OCI-LY7 (cell line): Measurements from ENCODE around the gene CLEC16A. TPM values are rescaled to one million over a fixed set of nuclear protein-coding genes. Genes with fewer than 3 reads are reported as not detected.
"Not testable (repeated sequence)": the region's sequence is repeated elsewhere in the genome, so short reads cannot be mapped to it uniquely, and the experiment has no call there.

Experiments
- BruUV-seq: library from RNA; stranded (reverse); fragments of 400-500 nt; replicated peaks from 2 replicates; lab custom pipeline; 2021; lab: Mats Ljungman, UMichigan
- CTCF ChIA-PET: fragments of 300-600 bp; sonication (Branson Sonifier 250); formaldehyde crosslinking; loops from one replicate; lab custom pipeline; 2022; ENCODE audit warnings: antibody characterized with exemption; ENCODE audit not compliant: unreplicated experiment; lab: Charles Lee
- POLR2A ChIA-PET: fragments of 300-600 bp; sonication (Branson Sonifier 250); formaldehyde crosslinking; loops from one replicate; lab custom pipeline; 2022; ENCODE audit warnings: antibody characterized with exemption; lab: Charles Lee
- DNase-seq: peaks from one replicate; pipeline ENCODE4 v3.0.0-alpha.2; 2015; ENCODE audit warnings: low spot score
- H2AFZ ChIP-seq: fragments of 200-600 bp; sonication (generic), shearing (Covaris generic); 2 replicates; pipeline ENCODE4 v1.6.1; 2014; ENCODE audit warnings: mild to moderate bottlenecking, antibody characterized with exemption, low read length, moderate library complexity
- H3K27ac ChIP-seq: fragments of 200-600 bp; sonication (generic); 2 replicates; pipeline ENCODE4 v1.5.1; 2014; ENCODE audit warnings: mixed run types, low read depth, mild to moderate bottlenecking, moderate library complexity, low read length, inconsistent platforms; ENCODE audit not compliant: poor library complexity, severe bottlenecking
- H3K36me3 ChIP-seq: fragments of 200-600 bp; sonication (generic); 2 replicates; pipeline ENCODE4 v1.6.1; 2014; ENCODE audit warnings: mild to moderate bottlenecking, antibody characterized with exemption, low read length, moderate library complexity, mixed read lengths; ENCODE audit not compliant: insufficient read depth
- H3K4me1 ChIP-seq: fragments of 200-600 bp; sonication (generic); 2 replicates; pipeline ENCODE4 v1.5.1; 2014; ENCODE audit warnings: mild to moderate bottlenecking, low read length; ENCODE audit not compliant: insufficient read depth, poor library complexity, severe bottlenecking
- H3K4me2 ChIP-seq: fragments of 200-600 bp; sonication (generic); 2 replicates; pipeline ENCODE4 v1.6.1; 2014; ENCODE audit warnings: mild to moderate bottlenecking, low read length
- H3K4me3 ChIP-seq: fragments of 200-600 bp; sonication (generic); 2 replicates; pipeline ENCODE4 v1.5.1; 2014; ENCODE audit warnings: mild to moderate bottlenecking, low read depth, low read length; ENCODE audit not compliant: poor library complexity, severe bottlenecking
- H3K79me2 ChIP-seq: fragments of 200-600 bp; sonication (generic); 2 replicates; pipeline ENCODE4 v1.6.1; 2016; ENCODE audit warnings: low read depth, mild to moderate bottlenecking, low read length, moderate library complexity, mixed read lengths; ENCODE audit not compliant: insufficient read depth
- H3K9me2 ChIP-seq: fragments of 200-600 bp; sonication (generic); 2 replicates; pipeline ENCODE4 v1.6.1; 2016; ENCODE audit warnings: mild to moderate bottlenecking, low read length, mixed read lengths; ENCODE audit not compliant: insufficient read depth
- H3K9me3 ChIP-seq: fragments of 200-600 bp; sonication (generic); 2 replicates; pipeline ENCODE4 v1.6.1; 2014; ENCODE audit warnings: mild to moderate bottlenecking, mixed run types, low read length, mixed read lengths
- H4K20me1 ChIP-seq: fragments of 200-600 bp; sonication (generic); 2 replicates; pipeline ENCODE4 v1.6.1; 2014; ENCODE audit warnings: mild to moderate bottlenecking, antibody characterized with exemption, low read length, moderate library complexity, mixed read lengths; ENCODE audit not compliant: insufficient read depth
- EZH2phosphoT487 ChIP-seq: fragments of 200-600 bp; sonication (generic); IDR thresholded peaks from 2 replicates; pipeline ENCODE4 v1.6.1; 2018; ENCODE audit warnings: low read depth, borderline replicate concordance, mild to moderate bottlenecking, mixed run types, antibody characterized with exemption, low read length, moderate library complexity, mixed read lengths
- intact Hi-C: fragments of 100-400 bp; cut with micrococcal nuclease; formaldehyde crosslinking; loops from one replicate; pipeline ENCODE4 v1.10.0; 2022; ENCODE audit not compliant: unreplicated experiment
- total RNA-seq, 2 experiments: library from RNA; depleted of rRNA in 1 of 2; stranded (reverse); fragments of >200 nt in 1 of 2; shearing (Covaris generic) in 1 of 2; gene quantifications; 2 replicates each; pipeline ENCODE4 v1.2.3, GENCODE V29; 2014 to 2022
- TF ChIP-seq, protein P1 (sequence below): fragments of 200-600 bp; sonication (generic); conservative IDR thresholded peaks from 2 replicates; pipeline ENCODE4 v1.5.1; 2014; ENCODE audit warnings: mild to moderate bottlenecking, antibody characterized with exemption, low read length, moderate library complexity, mixed read lengths

Gene CLEC16A
- total RNA-seq, 2 experiments from 2014 or later = 26.2 to 50.9 TPM

DNA sequence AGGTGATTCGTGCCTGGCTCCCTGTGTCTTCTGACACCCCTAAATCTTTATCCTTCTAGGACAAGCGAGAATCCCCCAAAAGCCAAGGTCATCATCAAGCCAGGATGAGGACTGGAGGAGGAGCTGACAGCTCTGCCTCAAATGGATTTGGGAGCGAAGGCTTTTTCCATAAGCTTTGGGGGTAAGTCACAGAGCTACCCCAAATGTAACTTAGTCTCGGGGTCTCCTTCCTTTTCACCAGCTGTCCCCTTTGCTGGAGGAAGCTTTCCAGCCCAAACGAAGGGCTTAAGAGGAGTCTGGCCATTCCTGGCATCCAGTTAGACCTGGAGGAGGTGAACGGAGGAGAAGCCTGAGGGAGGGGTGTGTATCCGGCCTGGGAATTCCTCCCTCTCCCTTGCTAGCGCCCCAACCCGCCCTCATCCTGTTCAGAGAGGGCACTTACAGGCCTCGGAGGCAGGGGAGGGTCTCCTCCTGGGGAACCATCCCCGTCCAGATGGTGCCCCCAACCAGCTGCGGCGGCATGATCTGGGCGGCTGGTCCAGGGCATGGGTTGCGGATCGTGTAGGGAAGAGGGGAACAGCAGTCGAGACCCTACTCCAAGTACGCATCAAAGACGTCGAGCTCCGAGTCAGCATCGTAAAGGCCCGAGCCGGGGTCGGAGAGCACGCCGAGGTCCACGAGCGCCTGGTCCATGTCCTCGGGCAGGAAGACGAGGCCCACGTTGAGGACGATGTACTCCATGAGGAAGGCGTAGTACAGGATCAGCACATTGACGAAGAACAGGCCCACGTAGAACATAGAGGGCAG lies 3.0 kb upstream of the CLEC16A start:
- intact Hi-C loops = loop anchor here (5.0 to 10.0 kb wide), 3 partner anchors 64 to 1847 kb away; partner anchors contain the start of genes ATF7IP2, CIITA and HAPSTR1
- H3K79me2 ChIP-seq = peaks cover 18% of the 10 kb centered on the region
- peaks cover 2% of the 10 kb centered on the region; the same call in 1 of the 2 replicates for H3K36me3 ChIP-seq
- ChIA-PET CTCF (interaction anchor here (0.6 to 1.1 kb wide), 2 partner anchors 9 to 131 kb away, joined by 3 to 4 read pairs; no protein-coding TSS in a partner anchor), POLR2A (interaction anchor here (2.5 kb wide), 1 partner anchor 10 kb away, joined by 5 read pairs; no protein-coding TSS in a partner anchor)
- peak overlapping the region; percentile 75 for H3K4me2 ChIP-seq
- peak overlapping the region; percentile 74 for H3K4me3 ChIP-seq
- no peaks in the 10 kb centered on the region for H3K9me2 ChIP-seq
- no peak for TF ChIP-seq EZH2phosphoT487
- TF ChIP-seq, protein P1, sequence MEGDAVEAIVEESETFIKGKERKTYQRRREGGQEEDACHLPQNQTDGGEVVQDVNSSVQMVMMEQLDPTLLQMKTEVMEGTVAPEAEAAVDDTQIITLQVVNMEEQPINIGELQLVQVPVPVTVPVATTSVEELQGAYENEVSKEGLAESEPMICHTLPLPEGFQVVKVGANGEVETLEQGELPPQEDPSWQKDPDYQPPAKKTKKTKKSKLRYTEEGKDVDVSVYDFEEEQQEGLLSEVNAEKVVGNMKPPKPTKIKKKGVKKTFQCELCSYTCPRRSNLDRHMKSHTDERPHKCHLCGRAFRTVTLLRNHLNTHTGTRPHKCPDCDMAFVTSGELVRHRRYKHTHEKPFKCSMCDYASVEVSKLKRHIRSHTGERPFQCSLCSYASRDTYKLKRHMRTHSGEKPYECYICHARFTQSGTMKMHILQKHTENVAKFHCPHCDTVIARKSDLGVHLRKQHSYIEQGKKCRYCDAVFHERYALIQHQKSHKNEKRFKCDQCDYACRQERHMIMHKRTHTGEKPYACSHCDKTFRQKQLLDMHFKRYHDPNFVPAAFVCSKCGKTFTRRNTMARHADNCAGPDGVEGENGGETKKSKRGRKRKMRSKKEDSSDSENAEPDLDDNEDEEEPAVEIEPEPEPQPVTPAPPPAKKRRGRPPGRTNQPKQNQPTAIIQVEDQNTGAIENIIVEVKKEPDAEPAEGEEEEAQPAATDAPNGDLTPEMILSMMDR = no peak
- 0 out of 2 replicates have a peak, but pooled peaks cover 14% of the 10 kb centered on the region for H4K20me1 ChIP-seq
- no TSS peak for BruUV-seq
- no peak overlapping the region for H2AFZ ChIP-seq
- no peak for DNase-seq
- H3K9me3 ChIP-seq = no peaks in the 10 kb centered on the region
- H3K27ac ChIP-seq = no peak overlapping the region
- H3K4me1 ChIP-seq = peaks cover 65% of the 10 kb centered on the region

GRCh38 chr16:10941935-10942351 lies 2.4 kb upstream of the CLEC16A start:
- POLR2A ChIA-PET = interaction anchor here (0.6 to 1.3 kb wide), 4 partner anchors 9 to 1080 kb away, joined by 3 to 4 read pairs (median 3); partner anchors contain the start of genes CIITA and NUBP1
- Histone ChIP-seq H3K4me3 (peak overlapping the region; percentile 74), H2AFZ (peak overlapping the region; percentile 30; the same call in 1 of the 2 replicates), H3K4me2 (peak overlapping the region; percentile 75), H3K79me2 (peaks cover 24% of the 10 kb centered on the region), H4K20me1 (0 out of 2 replicates have a peak, but pooled peaks cover 14% of the 10 kb centered on the region), H3K4me1 (peaks cover 66% of the 10 kb centered on the region)
- not testable (repeated sequence) for H3K36me3 ChIP-seq, H3K9me3 ChIP-seq, H3K27ac ChIP-seq, DNase-seq, H3K9me2 ChIP-seq, BruUV-seq
- CTCF ChIA-PET = interaction anchor here (0.5 to 1.0 kb wide), 4 partner anchors 11 to 189 kb away, joined by 3 to 7 read pairs (median 4); no protein-coding TSS in a partner anchor
- intact Hi-C loops = loop anchor here (5.0 to 10.0 kb wide), 3 partner anchors 65 to 1847 kb away; partner anchors contain the start of genes ATF7IP2, CIITA and HAPSTR1

DNA sequence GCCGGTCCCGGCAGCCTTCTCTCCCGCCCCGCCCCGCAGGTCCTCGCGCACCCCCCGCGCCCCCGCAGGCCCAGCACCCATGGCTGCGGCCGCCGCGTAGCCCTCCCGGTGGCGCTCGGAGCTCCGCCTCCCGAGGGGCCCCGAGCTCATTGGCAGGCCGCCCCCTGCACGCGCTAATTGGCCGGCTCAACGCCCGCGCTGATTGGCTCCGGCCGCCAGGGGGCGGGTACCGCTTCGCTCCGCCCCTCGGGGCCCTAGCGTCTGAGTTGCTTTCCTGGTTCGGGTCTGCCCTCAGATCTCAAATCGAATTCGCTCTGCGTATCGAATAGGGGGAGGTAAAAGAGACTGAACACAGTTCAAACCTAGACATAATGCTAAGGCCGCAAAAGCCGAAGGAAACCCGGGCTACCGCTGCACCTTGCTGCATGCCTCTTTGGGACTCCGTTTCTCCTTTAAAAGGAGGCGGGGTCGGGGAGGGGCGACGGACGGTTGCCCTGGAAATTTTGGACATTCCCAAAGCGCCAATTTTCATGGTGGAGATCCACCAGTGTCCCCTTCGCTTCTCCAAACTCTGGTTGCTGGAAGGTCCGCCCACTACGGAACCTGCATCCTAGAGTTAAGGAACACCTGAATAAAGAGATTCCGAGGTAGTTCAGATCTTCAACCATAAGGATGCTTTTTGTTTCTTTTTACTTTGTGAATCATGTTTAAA lies 1.9 kb upstream of the CLEC16A start, which contains the start of gene DEXI:
DEXI (minus strand) TSS at position 117 of the 712 bp plus-strand sequence. CDS start 463 bp downstream, outside the sequence.
- intact Hi-C loops = loop anchor here (5.0 to 10.0 kb wide), 3 partner anchors 65 to 1848 kb away; partner anchors contain the start of genes ATF7IP2, CIITA and HAPSTR1

More for the DNA sequence above, 1.9 kb upstream of the CLEC16A start, which contains the start of gene DEXI:
- no peaks in the 10 kb centered on the region for H3K9me2 ChIP-seq
- peaks cover 30% of the 10 kb centered on the region for H3K79me2 ChIP-seq
- 0 out of 2 replicates have a peak, but pooled peaks cover 14% of the 10 kb centered on the region for H4K20me1 ChIP-seq
- H3K27ac ChIP-seq = peak within 1 kb of the TSS; percentile 24
- peak within 1 kb of the TSS; percentile 75 for H3K4me2 ChIP-seq
- peaks cover 66% of the 10 kb centered on the region for H3K4me1 ChIP-seq
- H2AFZ ChIP-seq = peak within 1 kb of the TSS; percentile 78
- H3K36me3 ChIP-seq = no peaks in the 10 kb centered on the region
- no peaks in the 10 kb centered on the region for H3K9me3 ChIP-seq
- CTCF ChIA-PET = interaction anchor here (0.5 to 1.0 kb wide), 4 partner anchors 12 to 190 kb away, joined by 3 to 7 read pairs (median 4); no protein-coding TSS in a partner anchor
- peak within 1 kb of the TSS; percentile 74 for H3K4me3 ChIP-seq
- BruUV-seq = no TSS peak
- TF ChIP-seq, protein P1 = no peak; the same call in 1 of the 2 replicates
- no peak for TF ChIP-seq EZH2phosphoT487
- DNase-seq = peak; percentile 96
- POLR2A ChIA-PET = interaction anchor here (0.6 to 1.3 kb wide), 4 partner anchors 10 to 1079 kb away, joined by 3 to 4 read pairs (median 3); partner anchors contain the start of genes CIITA and NUBP1
